GM13976 (cell line): ENCODE data around the gene GALNT10.
A peak's percentile ranks its signal among the peaks of the same experiment; 100 is the strongest.

ENCODE experiments used
- DNase-seq: peaks from one replicate; pipeline ENCODE4 v3.0.0; 2012; ENCODE audit warnings: low spot score
- CTCF ChIP-seq: IDR thresholded peaks from 2 replicates; pipeline ENCODE4 v1.5.1; 2012; ENCODE audit warnings: borderline replicate concordance, mild to moderate bottlenecking; ENCODE audit not compliant: insufficient read depth; ENCODE audit errors: extremely low read depth, missing control alignments, control extremely low read depth
- in situ Hi-C: fragments of 300-500 bp; cut with MboI; formaldehyde crosslinking; loops from one replicate; pipeline ENCODE4 v1.12.0; 2022; ENCODE audit warnings: low sequenced_read_pairs, mixed read lengths, inconsistent platforms; ENCODE audit not compliant: unreplicated experiment

Gene GALNT10

GRCh38 chr5:154466671-154467070 lies 276.1 kb downstream of the GALNT10 start:
- TF ChIP-seq CTCF: no peak
- DNase-seq: no peak
- in situ Hi-C loops: no loop called here

GRCh38 chr5:154467655-154468354 lies 277.3 kb downstream of the GALNT10 start:
- in situ Hi-C loops: no loop called here
- peak; percentile 87 for TF ChIP-seq CTCF
- peak; percentile 87 for DNase-seq

GRCh38 chr5:154470137-154470536 lies 279.6 kb downstream of the GALNT10 start:
- in situ Hi-C loops: no loop called here

More at GRCh38 chr5:154470137-154470536, 279.6 kb downstream of the GALNT10 start:
- no peak for TF ChIP-seq CTCF
- DNase-seq: no peak
